Loucy (cell line): ENCODE data around the gene PRDM5.

Source experiments
- H2AFZ ChIP-seq: fragments of 200-600 bp; sonication (generic); 2 replicates; pipeline ENCODE4 v1.6.0; 2016; ENCODE audit warnings: antibody characterized with exemption, mild to moderate bottlenecking, low read length, moderate library complexity
- H3F3A ChIP-seq: fragments of 200-600 bp; 2 replicates; pipeline ENCODE4 v1.6.0; 2016; ENCODE audit warnings: antibody characterized with exemption, low read depth, mild to moderate bottlenecking
- H3K27me3 ChIP-seq: fragments of 200-600 bp; sonication (generic); 2 replicates; pipeline ENCODE4 v1.6.1; 2014; ENCODE audit warnings: low read length, mild to moderate bottlenecking; ENCODE audit not compliant: insufficient read depth, poor library complexity, severe bottlenecking
- H3K36me3 ChIP-seq: fragments of 200-600 bp; sonication (generic); 2 replicates; pipeline ENCODE4 v1.6.1; 2016; ENCODE audit warnings: low read length; ENCODE audit not compliant: insufficient read depth
- H3K4me1 ChIP-seq: fragments of 200-600 bp; sonication (generic); 2 replicates; pipeline ENCODE4 v1.5.1; 2014; ENCODE audit warnings: low read length, mild to moderate bottlenecking; ENCODE audit not compliant: insufficient read depth, poor library complexity, severe bottlenecking
- H3K4me2 ChIP-seq: fragments of 200-600 bp; sonication (generic); 2 replicates; pipeline ENCODE4 v1.6.0; 2014; ENCODE audit warnings: antibody characterized with exemption, low read length, low read depth, mild to moderate bottlenecking; ENCODE audit not compliant: poor library complexity, severe bottlenecking
- H3K4me3 ChIP-seq: fragments of 200-600 bp; sonication (generic); 2 replicates; pipeline ENCODE4 v1.5.1; 2014; ENCODE audit warnings: low read length, mild to moderate bottlenecking, mixed read lengths; ENCODE audit not compliant: poor library complexity, severe bottlenecking
- H3K79me2 ChIP-seq: fragments of 200-600 bp; sonication (generic); 2 replicates; pipeline ENCODE4 v1.6.1; 2014; ENCODE audit warnings: low read length; ENCODE audit not compliant: insufficient read depth
- H3K9ac ChIP-seq: fragments of 200-600 bp; sonication (generic); 2 replicates; pipeline ENCODE4 v1.6.0; 2014; ENCODE audit warnings: mild to moderate bottlenecking, low read depth, low read length, moderate library complexity; ENCODE audit not compliant: poor library complexity, severe bottlenecking
- H3K9me2 ChIP-seq: fragments of 200-600 bp; sonication (generic); replicated peaks from 2 replicates; pipeline ENCODE4 v1.6.1; 2016; ENCODE audit warnings: low read depth, low read length, mixed read lengths
- H3K9me3 ChIP-seq: fragments of 200-600 bp; sonication (generic); 2 replicates; pipeline ENCODE4 v1.6.1; 2014; ENCODE audit warnings: mild to moderate bottlenecking, antibody characterized with exemption, low read length, low read depth; ENCODE audit not compliant: insufficient read depth
- H4K20me1 ChIP-seq: fragments of 200-600 bp; sonication (generic); 2 replicates; pipeline ENCODE4 v1.6.0; 2014; ENCODE audit warnings: antibody characterized with exemption, low read length, mild to moderate bottlenecking; ENCODE audit not compliant: insufficient read depth, poor library complexity, severe bottlenecking
- CTCF ChIP-seq: fragments of 200-600 bp; sonication (generic); conservative IDR thresholded peaks from 2 replicates; pipeline ENCODE4 v1.5.1; 2014; ENCODE audit warnings: mild to moderate bottlenecking, antibody characterized with exemption, low read length
- EZH2phosphoT487 ChIP-seq: fragments of 200-600 bp; IDR thresholded peaks from 2 replicates; pipeline ENCODE4 v1.6.1; 2018; ENCODE audit warnings: antibody characterized with exemption, mild to moderate bottlenecking, moderate library complexity, borderline replicate concordance

PRDM5 gene

GRCh38 chr4:120714417-120715010 is 208.0 kb downstream of the PRDM5 start:
- Histone ChIP-seq H3K9me2 (no peaks in the 10 kb centered on the region), H4K20me1 (no peaks in the 10 kb centered on the region), H3K27me3 (no peaks in the 10 kb centered on the region), H3K9ac (no peak overlapping the region), H2AFZ (no peak overlapping the region), H3K79me2 (no peaks in the 10 kb centered on the region), H3K4me3 (no peak overlapping the region), H3K9me3 (no peaks in the 10 kb centered on the region), H3F3A (no peaks in the 10 kb centered on the region), H3K4me2 (no peak overlapping the region), H3K36me3 (no peaks in the 10 kb centered on the region), H3K4me1 (no peaks in the 10 kb centered on the region)
- TF ChIP-seq EZH2phosphoT487 = no peak
- no peak for TF ChIP-seq CTCF

- H4K20me1 ChIP-seq = no peaks in the 10 kb centered on the region
- no peaks in the 10 kb centered on the region for H3K27me3 ChIP-seq
- H3K9me3 ChIP-seq = no peaks in the 10 kb centered on the region
- no peaks in the 10 kb centered on the region for H3K36me3 ChIP-seq
- no peaks in the 10 kb centered on the region for H3F3A ChIP-seq
- H3K4me1 ChIP-seq = no peaks in the 10 kb centered on the region
- no peak overlapping the region for H3K9ac ChIP-seq
- no peaks in the 10 kb centered on the region for H3K9me2 ChIP-seq
- no peak overlapping the region for H3K4me2 ChIP-seq
- H2AFZ ChIP-seq = no peak overlapping the region
- TF ChIP-seq EZH2phosphoT487 (no peak), CTCF (no peak)
- no peaks in the 10 kb centered on the region for H3K79me2 ChIP-seq
- H3K4me3 ChIP-seq = no peak overlapping the region
Measured at GRCh38 chr4:120709991-120710390, 212.5 kb downstream of the PRDM5 start.

- H3K79me2 ChIP-seq = no peaks in the 10 kb centered on the region
- H3K9me2 ChIP-seq = no peaks in the 10 kb centered on the region
- no peaks in the 10 kb centered on the region for H3K36me3 ChIP-seq
- H3K4me3 ChIP-seq = no peak overlapping the region
- H2AFZ ChIP-seq = no peak overlapping the region
- TF ChIP-seq EZH2phosphoT487 (no peak), CTCF (no peak)
- no peaks in the 10 kb centered on the region for H3K9me3 ChIP-seq
- H3K4me1 ChIP-seq = no peaks in the 10 kb centered on the region
- H3K4me2 ChIP-seq = no peak overlapping the region
- H4K20me1 ChIP-seq = no peaks in the 10 kb centered on the region
- no peaks in the 10 kb centered on the region for H3F3A ChIP-seq
- H3K27me3 ChIP-seq = no peaks in the 10 kb centered on the region
- no peak overlapping the region for H3K9ac ChIP-seq
Measured at GRCh38 chr4:120704538-120704937, 218.0 kb downstream of the PRDM5 start.
